HL-60 (cell line): Measurements from ENCODE around the gene GNG7.

Experiments used
- CTCF ChIP-seq: IDR thresholded peaks from one replicate; pipeline ENCODE4 v1.5.1; 2011; ENCODE audit warnings: low read length, control low read depth, inconsistent platforms; ENCODE audit not compliant: insufficient read depth
- GABPA ChIP-seq: IDR thresholded peaks from 2 replicates; pipeline ENCODE4 v1.6.1; 2012; ENCODE audit warnings: low read depth
- POLR2AphosphoS5 ChIP-seq: IDR thresholded peaks from 2 replicates; pipeline ENCODE4 v1.6.1; 2012; ENCODE audit warnings: low read depth
- REST ChIP-seq: IDR thresholded peaks from 2 replicates; pipeline ENCODE4 v1.6.1; 2012; ENCODE audit warnings: low read depth; ENCODE audit not compliant: insufficient replicate concordance
- SPI1 ChIP-seq: IDR thresholded peaks from 2 replicates; pipeline ENCODE4 v1.6.1; 2012; ENCODE audit warnings: low read depth, mild to moderate bottlenecking, borderline replicate concordance

- TF ChIP-seq CTCF (no peak), POLR2AphosphoS5 (no peak), REST (no peak), GABPA (no peak), SPI1 (no peak)
These were observed 1.7 kb downstream of the GNG7 start for GRCh38 chr19:2700660-2701360.
